Tibial nerve (tissue), 4 donors: ENCODE data around the gene SBK3.

Experiments
- CTCF ChIP-seq, 5 experiments: fragments of 200-600 bp in 3 of 5; fragments of 450-650 bp in 2 of 5; sonication (generic) in 3 of 5; IDR thresholded peaks; one replicate each; pipeline ENCODE4 v1.5.1; 2016 to 2019; ENCODE audit warnings: antibody characterized with exemption in 5 of 5, mild to moderate bottlenecking in 3 of 5, moderate library complexity in 2 of 5
- EP300 ChIP-seq, 2 donors: sonication (generic); formaldehyde crosslinking; IDR thresholded peaks; one replicate each; pipeline ENCODE4 v1.6.1; 2017; ENCODE audit warnings: antibody characterized with exemption in 2 of 2, mild to moderate bottlenecking in 1 of 2
- POLR2A ChIP-seq, 2 donors: fragments of 450-650 bp; IDR thresholded peaks; one replicate each; pipeline ENCODE4 v1.6.1; 2017; ENCODE audit warnings: antibody characterized with exemption in 2 of 2, mild to moderate bottlenecking in 2 of 2, moderate library complexity in 2 of 2

DNA sequence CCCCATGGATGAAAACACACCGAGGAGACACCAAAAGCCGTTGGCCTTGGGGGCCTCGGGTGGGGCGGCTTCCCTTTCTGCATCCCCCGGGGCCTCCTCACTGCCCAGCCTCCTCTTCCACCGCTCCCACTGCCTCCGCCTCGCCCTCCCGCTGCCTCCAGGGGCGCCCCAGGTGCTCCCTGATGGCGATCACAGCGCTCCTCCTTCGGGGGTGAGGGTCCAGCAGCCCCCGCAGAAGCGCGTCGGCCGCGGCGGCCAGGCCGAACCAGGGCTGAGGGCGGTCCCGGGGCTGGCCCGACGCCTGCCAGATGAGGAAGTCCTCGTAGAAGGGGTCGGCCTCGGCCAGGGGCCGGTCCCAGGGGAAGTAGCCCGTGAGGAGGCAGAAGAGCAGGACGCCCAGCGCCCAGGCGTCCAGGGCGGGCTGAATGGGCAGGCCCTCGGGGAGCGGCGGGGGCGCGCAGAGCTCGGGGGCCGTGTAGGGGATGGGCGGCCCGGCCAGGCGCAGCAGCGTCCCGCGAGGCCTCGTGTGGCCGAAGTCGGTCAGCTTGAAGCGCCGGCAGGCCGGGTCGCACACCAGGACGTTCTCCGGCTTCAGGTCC is 15.6 kb downstream of the SBK3 start:
- TF ChIP-seq POLR2A (IDR thresholded peaks at IDR 0.05), result no peak
- no peak for TF ChIP-seq CTCF (IDR thresholded peaks at IDR 0.05)
- TF ChIP-seq EP300 (IDR thresholded peaks at IDR 0.05), result no peak
